Measurements from ENCODE around the gene S100PBP. TPM values are rescaled to one million over a fixed set of nuclear protein-coding genes. Genes with fewer than 3 reads are reported as not detected.

Gene S100PBP
- total and polyA plus RNA-seq, 7 donors: 3.2 to 50.7 (median 25.2) TPM

- DNase-seq: no peak
- no peaks in the 10 kb centered on the region for H3K9me3 ChIP-seq
- peaks cover 0 to 23% (median 15%) of the 10 kb centered on the region in 4 donors for H3K4me1 ChIP-seq
- H3K36me3 ChIP-seq: peaks cover 0 to 7% (median 0%) of the 10 kb centered on the region in 4 donors
- peak overlapping the region in 3 of 4 donors; percentile 1 to 28 (median 20) for H3K27ac ChIP-seq
- H3K4me3 ChIP-seq: peak overlapping the region; percentile 28 to 56 (median 48)
- intact Hi-C loops (cut with DNase I): loop anchor here (5.0 kb wide), 2 partner anchors 159 to 211 kb away; partner anchors contain the start of gene AZIN2
- H3K27me3 ChIP-seq: peaks cover 0 to 4% (median 0%) of the 10 kb centered on the region in 3 donors
- no peak for TF ChIP-seq CTCF (IDR thresholded peaks at IDR 0.05)
- no peak for TF ChIP-seq POLR2AphosphoS5 (IDR thresholded peaks at IDR 0.05)
- no peak for TF ChIP-seq EP300 (IDR thresholded peaks at IDR 0.05)
- TF ChIP-seq POLR2A (IDR thresholded peaks at IDR 0.05): no peak
- 51 to 55% methylated on average over 13 of the region's 13 CpGs for WGBS, 2 donors
Measured at GRCh38 chr1:32871364-32872191, 54.1 kb downstream of the S100PBP start.

GRCh38 chr1:32872192-32872460, 54.7 kb downstream of the S100PBP start:
- peaks cover 0 to 23% (median 16%) of the 10 kb centered on the region in 4 donors for H3K4me1 ChIP-seq
- DNase-seq: no peak
- intact Hi-C loops (cut with DNase I): loop anchor here (5.0 kb wide), 2 partner anchors 160 to 210 kb away; partner anchors contain the start of gene AZIN2
- peaks cover 0 to 4% (median 0%) of the 10 kb centered on the region in 3 donors for H3K27me3 ChIP-seq
- H3K4me3 ChIP-seq: no peak overlapping the region
- no peaks in the 10 kb centered on the region for H3K9me3 ChIP-seq
- WGBS, 2 donors: 48 to 58% methylated on average over 7 of the region's 7 CpGs
- no peak for TF ChIP-seq POLR2AphosphoS5 (IDR thresholded peaks at IDR 0.05)
- no peak for TF ChIP-seq EP300 (IDR thresholded peaks at IDR 0.05)
- TF ChIP-seq CTCF (IDR thresholded peaks at IDR 0.05): no peak
- no peak for TF ChIP-seq POLR2A (IDR thresholded peaks at IDR 0.05)
- peak overlapping the region in 1 of 4 donors; percentile 20 for H3K27ac ChIP-seq
- peaks cover 0 to 7% (median 0%) of the 10 kb centered on the region in 4 donors for H3K36me3 ChIP-seq

- intact Hi-C loops (cut with DNase I): loop anchor here (5.0 kb wide), 2 partner anchors 161 to 209 kb away; partner anchors contain the start of gene AZIN2
- Histone ChIP-seq H3K9me3 (no peaks in the 10 kb centered on the region), H3K27me3 (peaks cover 0 to 4% (median 0%) of the 10 kb centered on the region in 3 donors), H3K36me3 (peaks cover 0 to under 1% (median 0%) of the 10 kb centered on the region in 4 donors), H3K4me1 (peaks cover 0 to 32% (median 16%) of the 10 kb centered on the region in 4 donors), H3K4me3 (no peak overlapping the region), H3K27ac (no peak overlapping the region)
- no peak for TF ChIP-seq CTCF (IDR thresholded peaks at IDR 0.05)
- WGBS, 2 donors: 79 to 86% methylated on average over 5 of the region's 5 CpGs
- no peak for DNase-seq
Measured at GRCh38 chr1:32873484-32873883, 56.0 kb downstream of the S100PBP start.

GRCh38 chr1:32874860-32875752, 57.7 kb downstream of the S100PBP start:
- no peak for TF ChIP-seq EP300 (IDR thresholded peaks at IDR 0.05)
- TF ChIP-seq CTCF (IDR thresholded peaks at IDR 0.05): no peak
- no peak for TF ChIP-seq POLR2AphosphoS5 (IDR thresholded peaks at IDR 0.05)
- no peak for TF ChIP-seq POLR2A (IDR thresholded peaks at IDR 0.05)
- 48 to 75% methylated on average over 5 of the region's 5 CpGs for WGBS, 2 donors
- Histone ChIP-seq H3K9me3 (no peaks in the 10 kb centered on the region), H3K4me1 (peaks cover 0 to 27% (median 13%) of the 10 kb centered on the region in 4 donors), H3K27me3 (peaks cover 0 to 4% (median 0%) of the 10 kb centered on the region in 3 donors), H3K27ac (no peak overlapping the region), H3K4me3 (no peak overlapping the region), H3K36me3 (no peaks in the 10 kb centered on the region)
- no peak for DNase-seq
- intact Hi-C loops (cut with DNase I): loop anchor here (5.0 kb wide), 2 partner anchors 163 to 207 kb away; partner anchors contain the start of gene AZIN2
